Kasumi-1 (cell line): ENCODE measurements around the gene TBC1D2B.

ENCODE experiments used
- DNase-seq, 2 experiments: peaks; one replicate each; lab custom pipeline; 2025; lab: John Stamatoyannopoulos, UW

Gene TBC1D2B

DNA sequence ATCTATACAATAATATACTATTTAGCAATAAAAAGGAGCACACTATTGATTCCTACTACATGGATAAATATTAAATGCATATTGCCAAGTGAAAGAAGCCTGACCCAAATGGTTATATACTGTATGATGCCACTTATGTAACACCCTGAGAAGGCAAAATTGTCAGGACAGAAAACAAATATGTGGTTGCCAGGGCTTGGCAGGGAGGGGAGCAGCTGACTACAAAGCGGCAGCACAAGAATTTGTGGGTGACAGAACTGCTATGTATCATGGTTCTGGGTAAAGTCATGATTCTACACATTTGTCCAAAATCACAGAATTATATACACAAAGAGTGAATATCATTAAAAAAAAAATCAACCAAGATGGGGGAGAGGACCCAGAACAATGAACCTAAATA, 22.5 kb downstream of the TBC1D2B start:
- DNase-seq = no peak

DNA sequence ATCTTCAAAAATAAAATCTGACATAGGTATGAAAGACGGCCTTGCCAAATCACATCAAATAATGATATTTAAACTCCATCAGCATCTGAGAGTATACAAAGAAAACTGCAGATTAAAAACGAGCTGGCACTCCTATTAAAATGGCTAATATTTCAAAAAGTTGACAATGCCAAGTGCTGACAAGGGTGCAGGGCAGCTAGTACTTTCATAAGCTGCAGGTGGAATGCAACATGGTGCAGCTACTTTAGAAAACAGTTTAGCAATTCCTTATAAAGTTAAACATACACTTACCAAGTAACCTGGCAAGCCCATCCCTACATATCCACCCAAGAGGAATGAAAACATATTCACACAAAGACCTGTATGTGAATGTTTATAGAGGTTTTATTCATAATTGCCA, 23.0 kb downstream of the TBC1D2B start:
- DNase-seq = no peak

DNA sequence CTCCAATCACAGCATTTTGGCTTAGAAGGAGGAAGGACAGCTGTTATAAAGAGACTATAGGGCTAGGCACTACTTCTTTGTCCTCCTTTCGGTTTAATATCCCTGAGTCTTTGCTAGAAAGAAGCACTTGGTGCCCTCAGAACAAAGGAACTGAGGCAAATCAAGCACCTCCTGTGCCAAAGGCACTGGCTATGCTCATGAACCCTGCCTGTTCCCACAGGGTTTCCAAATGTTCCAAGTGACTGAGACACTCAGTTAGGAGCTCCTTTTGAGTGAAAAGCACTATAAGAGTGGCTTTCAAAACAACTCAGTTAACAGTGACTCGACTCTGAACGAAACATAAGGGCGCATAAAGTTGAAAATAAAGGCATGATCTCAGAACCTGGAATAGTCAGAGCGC, 25.0 kb downstream of the TBC1D2B start:
- no peak for DNase-seq

DNA sequence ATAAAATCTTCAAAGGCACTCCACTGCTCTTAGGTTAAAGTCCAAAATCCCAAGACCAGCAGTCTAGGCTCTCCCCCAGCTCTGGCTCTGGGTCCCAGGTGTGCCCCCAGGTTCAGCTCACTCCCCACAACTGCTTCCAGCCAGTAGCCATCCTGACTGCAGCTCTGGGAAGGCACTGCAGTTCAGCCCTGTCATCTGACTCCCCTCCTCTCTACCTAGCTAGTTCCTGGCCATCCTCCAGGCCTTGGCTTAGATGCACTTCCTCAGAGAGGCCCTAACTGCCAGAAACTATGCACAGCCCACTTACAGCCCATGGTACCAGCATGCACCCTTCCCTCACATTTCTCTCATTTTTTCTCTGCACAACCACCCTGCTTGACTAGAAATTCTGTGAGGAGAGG, 25.5 kb downstream of the TBC1D2B start:
- DNase-seq = peak; percentile 62 to 77

DNA sequence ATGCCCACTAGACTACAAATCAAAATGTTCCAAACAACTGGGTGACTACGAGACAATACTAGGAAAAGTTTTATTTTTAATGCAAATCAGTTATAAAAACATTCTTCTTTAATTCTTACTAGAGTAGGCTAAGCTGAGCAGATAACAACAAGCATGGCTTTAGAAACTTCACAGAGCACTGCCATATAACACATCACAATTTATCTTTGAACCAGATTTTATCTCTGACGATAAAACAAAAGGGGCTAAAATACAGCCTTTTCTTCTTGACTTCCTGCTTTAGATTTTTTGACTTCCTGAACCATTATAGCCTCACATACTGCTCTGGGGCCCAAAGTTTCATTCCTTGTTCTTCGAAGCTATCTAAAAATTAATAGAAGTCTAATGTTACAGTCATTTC, 25.9 kb downstream of the TBC1D2B start:
- DNase-seq = no peak

DNA sequence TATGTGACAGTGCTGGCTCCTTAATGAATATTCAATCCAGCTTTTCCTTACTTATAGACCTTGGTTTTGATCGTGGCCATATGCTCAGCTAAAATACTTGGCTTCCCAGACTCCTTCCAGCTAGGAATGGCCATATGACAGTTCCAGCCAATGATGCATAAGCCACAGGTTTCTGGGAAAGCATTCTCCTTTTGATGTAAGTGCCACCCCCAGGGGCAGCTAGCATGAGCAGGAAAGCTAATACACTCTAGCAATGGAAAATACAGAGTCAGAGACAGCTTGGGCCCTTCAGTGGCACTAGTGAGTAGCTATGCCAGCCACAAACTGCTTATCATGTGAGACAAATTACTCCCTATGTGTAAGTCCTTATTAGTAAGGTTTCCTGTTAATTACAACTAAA, 26.7 kb downstream of the TBC1D2B start:
- DNase-seq = no peak

DNA sequence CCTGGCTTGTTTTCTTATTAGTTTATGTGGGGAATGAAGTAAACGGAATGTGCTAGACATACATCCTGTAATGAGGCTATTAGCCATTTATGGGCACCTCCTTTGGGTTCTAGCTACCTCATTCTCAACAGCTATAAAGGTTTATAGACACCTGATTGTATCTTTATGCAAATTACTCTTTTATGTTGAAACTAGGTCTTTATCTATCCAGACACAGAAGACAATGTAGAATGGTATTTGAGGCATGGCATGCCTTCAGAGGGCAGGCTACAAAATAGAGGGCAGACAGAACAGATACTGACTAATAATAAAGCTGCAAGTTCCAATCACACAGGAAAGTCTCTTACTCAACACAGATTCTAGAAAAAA, 27.1 kb downstream of the TBC1D2B start:
- DNase-seq = peak in 1 of 2 experiments; percentile 59

DNA sequence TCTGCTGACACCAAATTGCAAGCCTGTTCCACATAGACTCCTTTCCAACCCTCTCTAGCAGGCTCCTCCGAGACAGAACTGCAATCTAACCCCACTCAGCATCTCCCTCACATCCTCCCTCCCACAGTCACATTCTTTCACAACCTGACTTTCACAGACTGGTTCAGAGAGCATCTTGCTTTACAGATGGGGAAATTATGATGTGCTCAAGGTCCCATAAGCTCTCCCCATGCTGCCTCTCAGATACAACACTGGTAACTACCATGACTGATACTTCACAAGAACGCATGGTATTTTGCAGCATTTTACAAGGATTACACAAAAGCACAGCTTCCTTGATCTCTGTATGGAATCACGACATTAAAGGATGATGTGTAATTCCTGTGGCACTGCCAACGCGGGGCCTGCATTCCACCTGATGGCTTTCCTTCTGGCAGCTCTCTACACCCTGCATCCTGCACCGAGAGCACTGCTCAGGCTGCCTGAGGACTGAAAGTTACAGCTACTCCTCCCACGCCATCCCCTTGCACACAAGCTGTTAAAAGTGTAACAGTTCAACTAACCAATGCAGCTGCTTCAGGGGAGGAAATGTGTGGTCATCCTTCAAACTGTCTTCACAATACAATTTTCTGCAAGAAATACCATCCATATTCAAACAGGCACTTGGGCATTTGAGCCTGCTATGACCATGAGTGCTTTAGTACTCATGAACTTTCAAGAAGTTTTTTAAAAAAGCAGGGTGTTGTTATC, 27.6 kb downstream of the TBC1D2B start:
- DNase-seq = peak; percentile 95 to 97

DNA sequence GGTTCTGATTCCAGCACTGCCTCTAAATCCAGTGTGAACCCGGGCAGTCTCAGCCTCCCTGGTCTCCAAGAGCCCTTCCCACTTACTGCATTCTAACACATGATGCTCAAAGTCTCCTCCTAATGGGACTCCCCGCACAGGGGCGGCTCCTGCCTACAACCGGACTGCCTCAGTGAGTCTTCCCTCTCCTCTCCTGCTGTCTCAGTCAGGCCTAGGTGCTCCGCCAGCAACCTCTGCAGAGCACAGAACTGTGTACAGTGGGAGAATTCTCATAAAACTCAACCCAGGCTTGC, 28.9 kb downstream of the TBC1D2B start:
- no peak for DNase-seq

DNA sequence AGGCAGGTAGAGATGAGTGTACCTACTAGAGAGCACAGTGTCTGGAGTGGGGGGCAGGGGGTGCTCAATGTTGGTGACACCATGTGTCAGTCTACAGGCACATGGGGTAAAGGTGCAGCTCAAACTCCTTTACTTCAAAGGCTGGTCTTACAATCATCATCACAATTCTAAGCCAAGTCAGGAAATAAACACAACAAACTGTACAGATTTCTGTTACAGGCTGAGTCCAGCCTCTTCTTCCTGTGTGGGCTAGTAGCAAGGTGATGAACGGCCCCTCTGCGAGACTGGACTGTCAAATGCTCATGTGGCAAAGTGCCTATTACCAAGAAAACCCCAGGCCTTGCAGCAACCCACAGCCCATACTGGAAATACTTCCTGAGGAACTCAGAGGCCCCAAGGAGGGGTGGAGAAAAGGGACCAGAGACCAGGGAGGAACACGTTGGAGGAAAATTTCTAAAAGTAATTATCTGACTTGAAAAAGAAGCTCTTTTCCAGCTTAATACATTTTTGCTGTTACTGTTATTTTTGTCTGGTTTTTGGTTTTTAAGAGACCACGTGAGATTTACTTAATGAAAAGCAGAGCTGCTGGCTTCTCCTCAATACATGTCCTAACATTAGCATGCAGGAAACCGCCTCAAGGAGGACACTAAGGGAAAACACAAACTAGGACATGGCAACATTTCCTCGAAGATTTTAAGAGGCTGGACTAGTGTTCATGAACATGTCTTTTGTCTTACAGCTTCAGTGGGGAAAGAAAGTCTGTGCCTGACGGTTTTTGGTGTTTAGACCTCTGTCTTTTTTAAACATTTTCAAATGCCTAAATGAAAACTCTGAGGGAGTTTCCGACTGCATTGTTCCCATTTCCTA, 29.5 kb downstream of the TBC1D2B start:
- DNase-seq = peak; percentile 94

DNA sequence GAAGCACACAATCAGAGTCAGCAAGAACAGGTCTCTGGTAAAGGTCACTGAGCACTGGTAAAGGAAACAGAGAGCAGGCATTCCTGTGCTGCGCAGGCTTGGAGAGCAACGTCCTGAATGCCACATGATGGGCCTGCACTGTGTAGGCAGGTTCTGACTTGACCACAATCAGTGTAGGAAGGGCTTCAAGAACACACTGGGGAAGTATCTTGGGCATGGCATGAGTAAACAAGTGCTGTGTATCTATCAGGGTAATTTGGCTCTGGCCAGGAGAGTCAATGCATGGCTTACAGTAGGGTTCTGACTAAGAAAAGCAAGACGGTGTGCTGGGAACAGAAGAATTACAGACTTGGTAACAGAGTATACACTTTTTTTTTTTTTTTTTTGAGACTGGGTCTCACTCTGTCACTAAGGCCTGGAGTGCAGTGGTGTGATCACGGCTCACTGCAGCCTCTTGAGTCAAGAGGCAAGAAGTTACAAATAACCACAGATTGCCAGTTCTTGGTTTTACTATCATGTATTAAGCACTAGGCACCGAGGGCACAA, 30.6 kb downstream of the TBC1D2B start:
- DNase-seq = peak; percentile 38 to 40

DNA sequence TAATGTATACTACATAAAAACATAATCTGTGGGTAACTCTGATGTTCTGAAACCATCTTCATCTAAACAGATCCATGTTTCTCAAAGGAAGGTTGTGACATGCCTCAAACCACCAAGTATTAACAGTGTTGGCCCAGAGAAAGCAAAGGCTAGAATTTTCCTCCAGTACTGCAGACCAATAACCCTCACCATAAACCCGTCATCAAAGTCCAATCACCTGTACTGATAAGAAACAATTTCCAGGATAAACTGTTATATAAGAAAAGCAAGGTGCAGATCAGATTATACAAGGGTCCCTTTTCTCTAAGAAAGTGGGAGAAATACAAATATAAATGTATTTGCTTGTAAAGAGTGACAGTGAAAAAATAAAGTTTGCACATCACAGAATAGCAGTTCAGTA, 32.3 kb downstream of the TBC1D2B start:
- DNase-seq = no peak

DNA sequence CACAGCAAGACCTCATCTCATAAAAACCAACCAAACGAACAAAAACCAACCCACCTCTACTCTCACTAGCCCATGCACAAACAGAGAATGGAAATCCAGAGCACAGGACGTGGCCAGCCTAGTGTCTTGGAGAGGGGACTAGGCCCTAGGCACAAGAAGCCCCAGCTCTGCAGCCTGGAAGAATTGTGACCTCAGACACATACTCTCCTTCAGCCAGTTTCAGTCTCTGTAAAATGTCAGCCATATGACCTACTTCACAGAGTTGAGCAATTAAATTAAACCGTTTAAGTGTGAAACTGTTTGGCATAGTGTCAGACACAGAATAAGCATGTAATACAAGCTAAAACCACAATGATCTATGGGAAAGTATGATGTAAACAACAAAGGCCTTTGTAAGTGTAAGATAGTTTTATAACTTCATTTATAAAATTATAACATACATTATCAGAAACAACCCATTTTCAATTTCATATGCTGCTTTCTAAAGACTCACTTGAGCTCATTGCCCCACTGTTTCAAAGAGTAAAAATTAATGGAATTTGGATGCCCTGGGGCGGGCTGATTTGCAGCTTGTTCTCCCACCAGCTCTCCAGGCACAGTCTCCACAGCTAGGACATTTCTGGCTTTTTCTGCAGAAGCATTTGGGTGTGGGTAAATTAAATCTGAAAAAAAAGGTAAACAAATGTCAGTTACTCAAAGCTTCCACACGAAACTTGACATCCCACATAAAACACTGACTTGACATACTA, 32.9 kb downstream of the TBC1D2B start:
- DNase-seq = no peak

DNA sequence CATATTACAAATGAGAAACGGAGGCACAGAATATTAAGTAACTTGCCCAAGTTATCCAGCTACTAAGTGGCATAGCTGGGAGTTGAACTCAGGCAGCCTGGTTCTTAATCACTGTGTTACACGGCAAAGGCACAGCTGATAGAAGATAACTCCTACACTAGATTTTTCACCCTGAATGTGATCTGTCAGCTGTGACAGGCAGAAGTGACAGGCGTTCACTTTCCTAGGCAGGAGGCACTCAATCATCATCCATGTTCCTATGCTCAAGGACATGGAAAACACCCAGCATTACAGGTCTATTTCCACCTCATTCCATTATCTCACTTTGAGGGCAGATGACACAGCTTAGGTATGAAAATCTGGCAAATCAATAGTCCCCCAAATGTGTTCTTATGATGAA, 35.6 kb downstream of the TBC1D2B start:
- DNase-seq = no peak

DNA sequence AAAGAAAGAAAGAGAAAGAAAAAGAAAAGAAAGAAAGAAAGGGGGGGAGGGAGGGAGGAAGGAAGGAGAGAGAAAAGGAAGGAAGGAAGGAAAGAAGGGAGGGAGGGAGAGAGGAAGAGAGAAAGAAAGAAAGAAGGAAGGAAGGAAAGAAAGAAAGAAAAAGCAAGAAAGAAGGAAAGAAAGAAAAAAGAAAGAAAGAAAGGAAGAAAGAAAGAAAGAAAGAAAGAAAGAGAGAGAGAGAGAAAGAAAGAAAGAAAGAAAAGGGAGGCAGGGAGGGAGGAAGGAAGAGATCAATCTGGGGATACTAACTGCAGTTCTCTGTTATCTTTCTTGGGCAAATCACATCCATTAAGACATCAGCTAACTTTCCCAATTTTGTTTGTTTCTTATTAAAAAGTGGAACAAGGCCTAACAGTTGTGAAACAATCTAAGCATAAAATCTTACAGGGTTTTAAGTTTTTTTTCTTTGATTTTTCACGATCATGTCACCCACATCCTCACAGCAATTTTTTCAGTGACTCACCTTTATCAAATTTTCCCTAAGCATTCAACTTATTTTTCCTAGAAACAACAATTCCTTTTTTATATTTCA, 36.8 kb downstream of the TBC1D2B start:
- DNase-seq = no peak

DNA sequence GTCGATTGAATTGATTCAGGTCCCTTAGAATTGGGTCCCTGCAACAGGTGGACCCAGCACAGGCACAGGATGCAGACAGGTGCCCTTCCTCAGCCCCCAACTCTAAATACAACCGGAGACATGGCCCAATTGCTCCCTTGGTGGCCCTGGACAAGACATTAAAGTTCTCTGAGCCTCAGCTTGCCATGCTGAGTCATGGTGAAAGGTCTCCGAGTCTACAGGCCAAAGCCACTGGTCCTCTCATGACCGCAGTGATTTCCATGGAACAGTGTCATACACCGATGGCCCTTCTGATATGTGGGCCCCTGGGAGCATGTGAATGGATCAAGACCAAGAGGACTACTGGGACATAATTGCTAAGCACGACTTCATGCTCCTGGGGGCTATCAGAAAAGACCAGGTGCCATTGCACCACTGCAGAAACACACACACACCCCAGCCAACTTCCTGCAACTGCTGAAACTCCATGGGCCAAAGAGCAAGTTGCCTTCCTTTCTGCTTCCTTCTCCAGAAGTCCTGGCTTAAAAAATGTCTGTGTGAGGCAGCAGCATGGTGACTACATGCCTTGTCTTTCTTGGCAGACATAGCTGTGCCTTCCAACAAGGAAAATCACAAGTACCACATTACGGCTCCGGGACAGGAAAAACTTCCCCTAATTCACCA, 38.8 kb downstream of the TBC1D2B start:
- DNase-seq = no peak

DNA sequence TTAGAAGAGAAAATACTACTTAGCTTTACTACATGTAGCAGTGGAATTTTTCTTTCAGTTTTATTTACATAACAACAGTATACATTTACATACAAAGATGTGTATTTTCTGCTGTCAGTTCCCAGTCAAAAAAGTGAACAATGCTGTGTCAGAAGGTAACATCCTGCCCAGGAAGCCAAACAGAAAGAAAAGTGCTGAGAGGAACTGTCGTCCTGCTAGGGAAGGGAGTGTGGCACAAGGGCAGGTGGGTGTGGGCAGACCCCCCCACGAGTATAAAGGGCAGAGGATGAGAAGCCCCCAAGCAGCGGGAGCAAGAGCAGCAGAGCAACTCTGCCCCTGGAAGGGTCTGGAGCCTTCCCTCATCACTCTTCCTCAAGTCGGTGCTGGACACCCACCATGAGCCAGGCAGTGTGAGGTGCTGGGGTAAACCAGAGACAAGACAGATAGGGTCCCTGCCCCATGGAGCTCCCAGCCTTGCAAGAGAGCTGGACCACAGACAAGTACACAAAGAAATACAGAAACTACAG, 39.7 kb downstream of the TBC1D2B start:
- no peak for DNase-seq

DNA sequence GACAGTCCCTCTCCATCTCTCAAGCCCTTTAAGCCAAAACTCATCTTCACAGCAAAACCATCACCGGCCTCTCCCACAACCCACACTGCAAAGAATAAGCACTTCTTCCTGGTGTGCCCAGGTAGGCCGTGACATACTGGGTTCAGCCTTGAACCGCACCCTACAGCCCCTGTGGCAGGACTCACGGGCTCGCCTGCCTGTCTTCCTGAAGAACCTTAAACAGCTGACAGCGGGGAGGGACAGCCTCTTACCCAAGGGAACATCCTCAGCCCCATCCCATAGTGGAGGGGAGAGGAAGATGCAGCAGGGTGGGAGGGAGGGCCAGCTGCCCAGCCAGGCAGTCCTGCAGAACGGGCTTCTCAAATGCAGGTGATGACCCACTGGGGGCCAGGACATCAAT, 40.2 kb downstream of the TBC1D2B start:
- DNase-seq = no peak

DNA sequence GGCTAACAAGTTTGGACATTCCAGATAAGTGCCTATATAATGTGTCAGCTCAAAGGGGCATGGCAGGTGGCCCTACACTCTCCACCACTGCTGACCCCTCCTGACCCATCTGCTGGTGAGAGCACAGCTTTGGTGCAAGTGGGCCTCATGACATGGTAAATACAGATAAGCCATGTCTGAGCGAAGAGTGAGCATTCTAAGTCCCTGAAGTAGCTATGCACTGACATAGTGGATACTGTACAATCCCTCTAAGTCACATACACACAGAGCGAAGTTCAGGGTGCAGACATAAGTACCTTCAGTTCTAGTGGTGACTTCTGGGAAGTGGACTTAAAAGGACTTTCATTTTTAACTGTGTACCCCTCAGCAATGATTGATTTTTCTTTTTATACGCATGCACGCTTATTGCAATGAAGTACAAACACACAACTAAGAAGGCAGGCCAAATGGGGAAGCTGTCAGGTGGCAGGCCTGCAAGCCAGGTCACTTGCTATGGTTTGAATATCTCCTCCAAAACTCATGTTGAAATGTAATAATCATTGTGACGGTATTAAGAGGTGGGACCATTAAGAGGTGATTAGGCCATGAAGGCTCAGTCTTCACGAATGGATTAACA, 41.5 kb downstream of the TBC1D2B start:
- peak in 1 of 2 experiments; percentile 34 for DNase-seq

DNA sequence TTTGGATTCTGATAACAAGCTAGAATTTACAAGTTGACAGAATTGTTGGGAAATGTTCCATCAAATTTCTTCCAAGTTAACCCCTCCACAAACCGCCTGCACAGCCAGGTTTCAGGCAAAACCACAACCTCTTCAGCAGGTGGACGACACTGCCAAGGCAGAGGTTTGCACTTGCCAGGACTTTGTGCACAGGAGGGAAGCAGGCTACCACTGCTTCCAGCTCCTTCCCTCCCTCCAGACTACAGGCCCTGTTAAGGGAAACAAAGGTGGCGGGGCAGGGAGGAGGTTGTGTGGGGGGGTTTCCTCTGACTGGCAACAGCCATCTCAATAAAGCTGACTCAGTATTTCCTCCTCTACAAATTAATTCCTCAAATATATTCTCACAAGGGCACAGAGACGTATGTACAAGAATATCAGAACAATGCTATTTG, 42.2 kb downstream of the TBC1D2B start:
- peak; percentile 85 to 87 for DNase-seq
